Heart right ventricle (tissue), 16 donors: ENCODE measurements around the gene MARF1. TPM values are rescaled to one million over a fixed set of nuclear protein-coding genes. Genes with fewer than 3 reads are reported as not detected.

Experiments used
- ATAC-seq, 8 donors: fragments of 200-7000 bp; cut with Tn5 transposase; one replicate each; pipeline ENCODE4 v1.9.1; 2020; ENCODE audit warnings: mild to moderate bottlenecking in 8 of 8, moderate library complexity in 8 of 8, moderate number of reproducible peaks in 1 of 8
- DNase-seq, 2 donors: peaks; one replicate each; pipeline ENCODE4 v3.0.0-alpha.2; 2020
- H3K27ac ChIP-seq, 10 donors: fragments of 200-600 bp; sonication (generic) in 2 of 10; one replicate each; pipeline versions ENCODE4 v1.5.0 to v1.8.0; 2020 to 2022; ENCODE audit warnings: mild to moderate bottlenecking in 3 of 10
- H3K27me3 ChIP-seq, 7 donors: fragments of 200-600 bp; one replicate each; pipeline ENCODE4 v1.8.0; 2021 to 2022; ENCODE audit warnings: mild to moderate bottlenecking in 2 of 7
- H3K36me3 ChIP-seq, 9 donors: fragments of 200-600 bp; sonication (generic) in 1 of 9; one replicate each; pipeline versions ENCODE4 v1.5.0 to v1.8.0; 2020 to 2022; ENCODE audit warnings: mild to moderate bottlenecking in 2 of 9
- H3K4me1 ChIP-seq, 9 donors: fragments of 200-600 bp; sonication (generic) in 1 of 9; one replicate each; pipeline versions ENCODE4 v1.5.0 to v1.8.0; 2020 to 2022; ENCODE audit warnings: mild to moderate bottlenecking in 4 of 9
- H3K4me3 ChIP-seq, 10 donors: fragments of 200-600 bp; sonication (generic) in 2 of 10; one replicate each; pipeline versions ENCODE4 v1.5.0 to v1.8.0; 2020 to 2022; ENCODE audit warnings: mild to moderate bottlenecking in 7 of 10, moderate library complexity in 2 of 10
- H3K9me3 ChIP-seq, 11 donors: fragments of 200-600 bp in 10 of 11; sonication (generic) in 2 of 11; one replicate each; pipeline versions ENCODE4 v1.5.0 to v1.8.0; 2013 to 2022; ENCODE audit warnings: mild to moderate bottlenecking in 2 of 11, control low read depth in 1 of 11, moderate library complexity in 1 of 11
- WGBS, 2 donors: extraction: QIAGEN DNeasy Blood & Tissue Kit; methylation state at CpG; one replicate each; pipeline ENCODE4 v1.1.7; 2013; ENCODE audit warnings: inconsistent platforms in 1 of 2; 5-methylcytosine and 5-hydroxymethylcytosine counted together
- intact Hi-C, 10 donors: fragments of 100-400 bp; cut with DNase I; formaldehyde crosslinking; loops; one replicate each; pipeline versions ENCODE4 v1.11.1 to v1.14.2; 2022
- polyA plus RNA-seq, 2 donors: library from polyadenylated mRNA; stranded (reverse); fragments of 200-250 nt; gene quantifications; one replicate each; pipeline ENCODE4 v1.2.3, GENCODE V29; 2013
- total RNA-seq, 10 donors: library from RNA; stranded (reverse); fragmentation: NEBNext Ultra II Directional in 3 of 10; extraction: Animal tissue kit (Norgen Biotek cat#: 25700) in 3 of 10; gene quantifications; one replicate each; pipeline versions ENCODE4 v1.2.1 to v1.2.4, GENCODE V29; 2021 to 2023
- TF ChIP-seq, protein P1 (sequence below), 9 donors: fragments of 200-600 bp; sonication (generic) in 2 of 9; IDR thresholded peaks; one replicate each; pipeline versions ENCODE4 v1.5.0 to v1.8.0; 2021 to 2022; ENCODE audit warnings: antibody characterized with exemption in 9 of 9, mild to moderate bottlenecking in 5 of 9, moderate library complexity in 1 of 9
- donor health status: Arrhythmogenic right ventricular cardiomyopathy.
- donor health status: ischemic (EF 13 %, LVEDD 7.1; RV severe dilation, severe dysfunction).
- donor health status: healthy with polysubstance abuse.
- donor health status: DM: no; HTN: yes; CAD: no.
- donor health status: DM: no; HTN: no; CAD: no.
- donor health status: ischemic (EF 25% LVEDD 6.9; RV normal size, moderate dysfunction).
- donor health status: ischemic (EF 25% LVEDD 5.7; RV mildly dilated, moderate dysfunction).
- donor health status: healthy.
- donor health status: DM: yes; HTN: yes; CAD: no.
- donor health status: Ischemic cardiomyopathy.
- donor health status: ischemic (EF 35%, LVEDD 5.7; RV mildly dilated, moderate dysfunction).
- donor health status: nonischemic (EF 11% LVEDD 7.7; RV severe dilation, severe dysfunction).
- donor health status: DM: yes; HTN: yes; CAD: no.
- donor health status: PGD.
- donor health status: ischemic (EF 29% LVEDD 5.4; RV normal size, mild dysfunction).
- donor health status: nonischemic (EF 23%, LVEDD 6.1; RV moderate dilation, normal function).

The MARF1 gene
- total and polyA plus RNA-seq, 12 donors = 9.6 to 59.1 (median 42.7) TPM

DNA sequence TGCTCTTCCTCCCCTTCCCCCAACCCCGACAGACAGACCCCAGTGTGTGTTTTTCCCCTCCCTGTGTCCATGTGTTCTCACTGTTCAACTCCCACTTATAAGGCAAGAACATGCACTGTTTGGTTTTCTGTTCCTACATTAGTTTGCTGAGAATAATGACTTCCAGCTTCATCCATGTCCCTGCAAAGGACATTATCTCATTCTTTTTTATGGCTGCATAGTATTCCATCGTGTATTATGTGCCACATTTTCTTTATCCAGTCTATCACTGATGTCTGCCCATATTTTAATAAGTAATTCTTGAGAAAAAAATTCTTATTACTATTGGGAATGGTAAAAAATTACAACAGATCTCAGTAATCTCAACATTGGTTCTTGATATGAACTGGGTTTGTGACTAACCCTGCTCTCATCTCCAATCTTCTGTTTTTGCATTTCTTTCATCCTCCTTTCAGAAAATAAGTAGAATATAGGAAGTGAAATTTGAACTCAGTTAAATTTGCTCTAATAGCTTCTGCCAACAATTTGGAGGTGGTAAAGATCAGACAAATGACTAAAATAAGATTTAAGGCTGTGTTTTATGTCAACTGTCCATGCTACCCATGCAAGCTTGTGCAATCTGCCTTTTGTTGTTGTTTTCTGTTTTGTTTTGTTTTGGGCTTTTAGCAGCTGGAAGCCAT, 11.1 kb downstream of the MARF1 start:
- no peaks in the 10 kb centered on the region for H3K27me3 ChIP-seq
- TF ChIP-seq, protein P1, sequence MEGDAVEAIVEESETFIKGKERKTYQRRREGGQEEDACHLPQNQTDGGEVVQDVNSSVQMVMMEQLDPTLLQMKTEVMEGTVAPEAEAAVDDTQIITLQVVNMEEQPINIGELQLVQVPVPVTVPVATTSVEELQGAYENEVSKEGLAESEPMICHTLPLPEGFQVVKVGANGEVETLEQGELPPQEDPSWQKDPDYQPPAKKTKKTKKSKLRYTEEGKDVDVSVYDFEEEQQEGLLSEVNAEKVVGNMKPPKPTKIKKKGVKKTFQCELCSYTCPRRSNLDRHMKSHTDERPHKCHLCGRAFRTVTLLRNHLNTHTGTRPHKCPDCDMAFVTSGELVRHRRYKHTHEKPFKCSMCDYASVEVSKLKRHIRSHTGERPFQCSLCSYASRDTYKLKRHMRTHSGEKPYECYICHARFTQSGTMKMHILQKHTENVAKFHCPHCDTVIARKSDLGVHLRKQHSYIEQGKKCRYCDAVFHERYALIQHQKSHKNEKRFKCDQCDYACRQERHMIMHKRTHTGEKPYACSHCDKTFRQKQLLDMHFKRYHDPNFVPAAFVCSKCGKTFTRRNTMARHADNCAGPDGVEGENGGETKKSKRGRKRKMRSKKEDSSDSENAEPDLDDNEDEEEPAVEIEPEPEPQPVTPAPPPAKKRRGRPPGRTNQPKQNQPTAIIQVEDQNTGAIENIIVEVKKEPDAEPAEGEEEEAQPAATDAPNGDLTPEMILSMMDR (IDR thresholded peaks at IDR 0.05) = no peak
- H3K9me3 ChIP-seq = no peaks in the 10 kb centered on the region
- DNase-seq (no peak), ATAC-seq (no peak)
- intact Hi-C loops = no loop called here
- peaks cover 0 to 100% (median 64%) of the 10 kb centered on the region in 9 donors for H3K36me3 ChIP-seq
- H3K4me3 ChIP-seq = no peak overlapping the region
- 97 to 98% methylated on average over 2 of the region's 2 CpGs for WGBS, 2 donors
- H3K27ac ChIP-seq = no peak overlapping the region
- H3K4me1 ChIP-seq = peaks cover 0 to 10% (median 0%) of the 10 kb centered on the region in 9 donors

DNA sequence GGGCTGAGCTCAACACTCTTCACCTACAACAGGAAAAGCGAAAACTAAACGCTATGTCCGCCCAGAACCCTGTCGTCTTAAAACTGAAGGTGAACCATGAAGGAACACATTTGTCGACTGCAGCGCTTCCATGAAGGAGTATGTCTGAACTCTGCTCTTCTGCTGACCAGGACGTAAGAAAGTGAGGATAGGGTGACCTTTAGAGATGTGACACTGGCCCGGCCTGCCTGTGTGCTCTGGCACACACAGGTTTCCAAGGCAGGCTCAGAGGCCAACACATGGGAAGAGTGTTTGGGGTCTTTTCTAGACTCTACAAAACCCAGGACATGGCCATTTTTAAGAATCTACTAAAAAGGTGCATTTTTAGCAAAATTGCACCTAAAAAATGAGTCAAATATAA, 21.1 kb downstream of the MARF1 start:
- TF ChIP-seq, protein P1 (IDR thresholded peaks at IDR 0.05) = no peak
- H3K4me1 ChIP-seq = peaks cover 0 to 27% (median 20%) of the 10 kb centered on the region in 9 donors
- no peaks in the 10 kb centered on the region for H3K9me3 ChIP-seq
- ATAC-seq (peak in 6 of 8 donors; percentile 67 to 81 (median 74)), DNase-seq (no peak)
- 57 to 74% methylated on average over 8 of the region's 8 CpGs for WGBS, 2 donors
- peak overlapping the region in 2 of 10 donors; percentile 1 to 10 for H3K4me3 ChIP-seq
- H3K36me3 ChIP-seq = peaks cover 0 to 100% (median 55%) of the 10 kb centered on the region in 9 donors
- intact Hi-C loops = loop anchor here in 2 of 10 donors (5.0 to 10.0 kb wide), 2 partner anchors 195 to 197 kb away; no protein-coding TSS in a partner anchor
- peak overlapping the region; percentile 15 to 81 (median 60) for H3K27ac ChIP-seq
- H3K27me3 ChIP-seq = no peaks in the 10 kb centered on the region

DNA sequence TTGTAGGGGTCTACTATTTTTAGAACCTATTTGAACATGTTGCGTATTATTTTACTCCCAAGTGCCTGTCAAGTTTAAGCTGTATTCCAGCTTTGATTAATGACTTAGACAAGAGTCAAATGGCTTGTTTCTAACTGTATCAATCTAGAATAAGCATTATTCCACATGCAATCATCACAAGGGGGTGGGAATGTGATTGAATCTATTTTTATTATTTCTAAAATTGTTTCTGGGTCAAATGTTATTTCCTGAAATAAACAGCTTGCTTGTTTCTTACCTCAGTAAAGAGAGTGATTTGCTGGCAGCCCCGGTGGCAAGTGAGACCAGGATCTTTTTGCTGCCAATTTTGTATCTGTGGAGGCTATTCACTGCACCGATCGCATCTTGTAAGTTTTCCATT, 21.5 kb downstream of the MARF1 start:
- Histone ChIP-seq H3K4me1 (peaks cover 0 to 27% (median 20%) of the 10 kb centered on the region in 9 donors), H3K27me3 (no peaks in the 10 kb centered on the region), H3K36me3 (peaks cover 0 to 100% (median 59%) of the 10 kb centered on the region in 9 donors), H3K27ac (peak overlapping the region; percentile 15 to 81 (median 60)), H3K9me3 (no peaks in the 10 kb centered on the region), H3K4me3 (peak overlapping the region in 2 of 10 donors; percentile 1 to 10)
- intact Hi-C loops = loop anchor here in 2 of 10 donors (5.0 to 10.0 kb wide), 2 partner anchors 194 to 197 kb away; no protein-coding TSS in a partner anchor
- ATAC-seq (peak in 6 of 8 donors; percentile 19 to 74 (median 55)), DNase-seq (no peak)
- 30 to 45% methylated on average over 4 of the region's 4 CpGs for WGBS, 2 donors
- TF ChIP-seq, protein P1 (IDR thresholded peaks at IDR 0.05) = no peak

DNA sequence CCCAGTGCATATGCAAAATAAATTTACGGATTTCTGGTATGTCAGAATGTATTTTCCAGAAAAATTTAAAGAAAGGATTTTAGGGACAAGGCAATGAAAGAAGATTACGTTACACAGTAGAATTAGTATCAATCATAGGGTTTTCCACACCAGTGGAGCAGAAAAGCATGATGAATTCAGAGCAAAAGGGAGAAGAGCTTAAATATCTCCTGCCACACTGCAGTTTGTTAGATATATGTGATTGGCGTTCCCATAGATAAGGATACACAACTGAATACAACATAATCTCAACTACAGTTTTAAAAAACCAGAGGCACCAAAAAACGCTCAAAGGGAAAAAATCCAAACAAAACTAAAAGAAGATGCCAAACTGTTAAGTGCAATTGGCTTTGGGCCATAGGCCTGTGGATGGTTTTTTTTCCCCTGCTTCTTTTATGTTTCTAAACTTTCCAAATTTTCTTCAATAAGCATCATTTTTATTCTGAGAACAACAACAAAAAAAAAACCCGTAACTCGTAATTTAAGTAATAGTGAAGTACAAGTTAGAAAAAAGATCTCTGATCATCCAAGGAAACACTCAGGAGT, 22.3 kb downstream of the MARF1 start:
- Histone ChIP-seq H3K27ac (peak overlapping the region in 8 of 10 donors; percentile 27 to 81 (median 70)), H3K4me1 (peaks cover 0 to 27% (median 20%) of the 10 kb centered on the region in 9 donors), H3K4me3 (no peak overlapping the region), H3K27me3 (no peaks in the 10 kb centered on the region), H3K36me3 (peaks cover 0 to 100% (median 65%) of the 10 kb centered on the region in 9 donors), H3K9me3 (no peaks in the 10 kb centered on the region)
- intact Hi-C loops = loop anchor here in 2 of 10 donors (5.0 to 10.0 kb wide), 2 partner anchors 193 to 196 kb away; no protein-coding TSS in a partner anchor
- DNase-seq (no peak), ATAC-seq (no peak)
- 74 to 78% methylated on average over 6 of the region's 6 CpGs for WGBS, 2 donors
- TF ChIP-seq, protein P1 (IDR thresholded peaks at IDR 0.05) = no peak
